Nephron (organoid): ENCODE measurements around the gene C6orf62.
A peak's percentile ranks its signal among the peaks of the same experiment; 100 is the strongest.
"Not testable (repeated sequence)": the region's sequence is repeated elsewhere in the genome, so short reads cannot be mapped to it uniquely, and the experiment has no call there.

ENCODE experiments used
- H3K27ac Mint-ChIP-seq, 3 experiments: 2 replicates each; pipeline ENCODE4 v1.8.0; 2020; ENCODE audit warnings: mixed read lengths in 3 of 3, mild to moderate bottlenecking in 2 of 3, moderate library complexity in 1 of 3
- H3K27me3 Mint-ChIP-seq: 2 replicates; pipeline ENCODE4 v1.8.0; 2021; ENCODE audit warnings: low read depth, mild to moderate bottlenecking, moderate library complexity, mixed read lengths
- H3K36me3 Mint-ChIP-seq: 2 replicates; pipeline ENCODE4 v1.8.0; 2020; ENCODE audit warnings: low read depth, mixed read lengths
- H3K4me1 Mint-ChIP-seq: 2 replicates; pipeline ENCODE4 v1.8.0; 2020; ENCODE audit warnings: mixed read lengths
- H3K4me3 Mint-ChIP-seq, 3 experiments: 2 replicates each; pipeline ENCODE4 v1.8.0; 2020; ENCODE audit warnings: mild to moderate bottlenecking in 3 of 3, mixed read lengths in 3 of 3, moderate library complexity in 2 of 3
- H3K9me3 Mint-ChIP-seq: 2 replicates; pipeline ENCODE4 v1.8.0; 2020; ENCODE audit warnings: mixed read lengths
- TF ChIP-seq, protein P1 (sequence below), 3 experiments: fragments of 200-600 bp; sonication (generic); IDR thresholded peaks; one replicate each; pipeline ENCODE4 v1.5.0; 2021; ENCODE audit warnings: antibody characterized with exemption in 3 of 3; ENCODE audit not compliant: unreplicated experiment in 3 of 3

C6orf62 gene

GRCh38 chr6:24704468-24704867 lies 14.5 kb downstream of the C6orf62 start:
- Mint-ChIP-seq H3K9me3 (no peaks in the 10 kb centered on the region), H3K4me3 (no peak overlapping the region), H3K27me3 (no peaks in the 10 kb centered on the region), H3K27ac (no peak overlapping the region), H3K4me1 (no peaks in the 10 kb centered on the region), H3K36me3 (peaks cover 72% of the 10 kb centered on the region)
- TF ChIP-seq, protein P1, sequence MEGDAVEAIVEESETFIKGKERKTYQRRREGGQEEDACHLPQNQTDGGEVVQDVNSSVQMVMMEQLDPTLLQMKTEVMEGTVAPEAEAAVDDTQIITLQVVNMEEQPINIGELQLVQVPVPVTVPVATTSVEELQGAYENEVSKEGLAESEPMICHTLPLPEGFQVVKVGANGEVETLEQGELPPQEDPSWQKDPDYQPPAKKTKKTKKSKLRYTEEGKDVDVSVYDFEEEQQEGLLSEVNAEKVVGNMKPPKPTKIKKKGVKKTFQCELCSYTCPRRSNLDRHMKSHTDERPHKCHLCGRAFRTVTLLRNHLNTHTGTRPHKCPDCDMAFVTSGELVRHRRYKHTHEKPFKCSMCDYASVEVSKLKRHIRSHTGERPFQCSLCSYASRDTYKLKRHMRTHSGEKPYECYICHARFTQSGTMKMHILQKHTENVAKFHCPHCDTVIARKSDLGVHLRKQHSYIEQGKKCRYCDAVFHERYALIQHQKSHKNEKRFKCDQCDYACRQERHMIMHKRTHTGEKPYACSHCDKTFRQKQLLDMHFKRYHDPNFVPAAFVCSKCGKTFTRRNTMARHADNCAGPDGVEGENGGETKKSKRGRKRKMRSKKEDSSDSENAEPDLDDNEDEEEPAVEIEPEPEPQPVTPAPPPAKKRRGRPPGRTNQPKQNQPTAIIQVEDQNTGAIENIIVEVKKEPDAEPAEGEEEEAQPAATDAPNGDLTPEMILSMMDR (IDR thresholded peaks at IDR 0.05; ENCODE audit: unreplicated experiment in 3 of 3), result no peak

DNA sequence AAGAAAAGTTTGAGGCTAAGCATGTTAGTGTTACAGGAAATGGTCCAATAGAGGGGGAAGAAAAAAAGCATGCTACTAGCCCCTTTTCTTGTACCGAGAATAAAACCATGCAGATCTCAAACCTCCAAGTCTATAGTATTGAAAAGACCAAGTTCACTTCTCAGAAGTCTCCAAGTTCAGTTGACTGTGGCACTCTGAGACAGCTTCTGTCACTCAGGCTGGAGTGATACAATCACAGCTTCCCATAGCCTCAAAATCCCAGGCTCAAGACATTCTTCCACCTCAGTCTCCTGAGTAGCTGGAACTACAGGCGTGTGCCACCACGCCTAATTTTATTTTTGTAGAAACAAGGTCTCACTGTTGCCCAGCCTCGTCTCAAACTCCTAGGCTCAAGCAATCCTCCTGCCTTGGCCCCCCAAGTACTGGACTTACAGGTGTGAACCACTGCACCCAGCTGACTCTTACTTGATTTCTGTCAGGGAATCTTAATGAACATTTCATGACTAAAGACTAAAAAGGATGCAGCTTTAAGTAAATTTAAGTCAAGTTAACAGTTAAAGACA lies 16.2 kb downstream of the C6orf62 start:
- H3K27ac Mint-ChIP-seq, result peak overlapping the region in 1 of 3 experiments; percentile 37
- no peaks in the 10 kb centered on the region for H3K4me1 Mint-ChIP-seq
- H3K27me3 Mint-ChIP-seq, result no peaks in the 10 kb centered on the region
- no peaks in the 10 kb centered on the region for H3K9me3 Mint-ChIP-seq
- H3K4me3 Mint-ChIP-seq, result no peak overlapping the region
- TF ChIP-seq, protein P1 (IDR thresholded peaks at IDR 0.05; ENCODE audit: unreplicated experiment in 3 of 3), result no peak
- H3K36me3 Mint-ChIP-seq, result peaks cover 70% of the 10 kb centered on the region

- Mint-ChIP-seq H3K9me3 (no peaks in the 10 kb centered on the region), H3K4me1 (no peaks in the 10 kb centered on the region), H3K36me3 (peaks cover 43% of the 10 kb centered on the region), H3K27me3 (no peaks in the 10 kb centered on the region), H3K27ac (no peak overlapping the region), H3K4me3 (no peak overlapping the region)
- TF ChIP-seq, protein P1 (IDR thresholded peaks at IDR 0.05; ENCODE audit: unreplicated experiment in 3 of 3), result no peak
These were observed 19.2 kb downstream of the C6orf62 start for GRCh38 chr6:24699521-24700359.

DNA sequence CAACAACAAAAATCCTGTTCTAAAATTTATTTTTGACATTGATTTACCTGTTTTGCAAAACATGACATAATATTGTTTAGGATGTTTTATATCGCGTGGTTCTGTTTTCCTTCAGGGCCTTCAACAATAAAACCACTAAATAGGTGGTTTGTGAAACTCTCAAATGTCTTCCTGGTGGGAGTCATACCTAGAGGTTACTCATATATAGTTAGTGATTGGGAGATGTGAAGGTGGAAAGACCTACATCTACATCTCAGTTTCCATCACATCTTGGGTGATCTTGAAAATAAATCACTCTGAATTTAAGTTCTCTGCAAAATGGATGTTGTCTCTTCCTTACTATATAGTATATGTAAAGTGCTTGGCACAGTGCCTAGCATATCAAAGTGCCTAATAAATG lies 22.9 kb downstream of the C6orf62 start:
- no peak overlapping the region for H3K27ac Mint-ChIP-seq
- H3K9me3 Mint-ChIP-seq, result no peaks in the 10 kb centered on the region
- no peaks in the 10 kb centered on the region for H3K27me3 Mint-ChIP-seq
- no peak overlapping the region for H3K4me3 Mint-ChIP-seq
- H3K4me1 Mint-ChIP-seq, result no peaks in the 10 kb centered on the region
- peaks cover 23% of the 10 kb centered on the region for H3K36me3 Mint-ChIP-seq
- TF ChIP-seq, protein P1 (IDR thresholded peaks at IDR 0.05; ENCODE audit: unreplicated experiment in 3 of 3), result no peak

GRCh38 chr6:24695635-24696034 lies 23.3 kb downstream of the C6orf62 start:
- not testable (repeated sequence) for H3K4me1 Mint-ChIP-seq, H3K27me3 Mint-ChIP-seq, H3K27ac Mint-ChIP-seq, H3K4me3 Mint-ChIP-seq, H3K9me3 Mint-ChIP-seq
- TF ChIP-seq, protein P1 (IDR thresholded peaks at IDR 0.05; ENCODE audit: unreplicated experiment in 3 of 3), result peak; percentile 52 to 65 (median 54)
- peaks cover 20% of the 10 kb centered on the region for H3K36me3 Mint-ChIP-seq
